ENCODE results near the gene MAX. TPM values are rescaled to one million over a fixed set of nuclear protein-coding genes. Genes with fewer than 3 reads are reported as not detected.
"Not testable (repeated sequence)": the region's sequence is repeated elsewhere in the genome, so short reads cannot be mapped to it uniquely, and the experiment has no call there.

The MAX gene
- total RNA-seq, 4 donors from 2014 or later, result 38.6 to 69.8 (median 55.3) TPM

DNA sequence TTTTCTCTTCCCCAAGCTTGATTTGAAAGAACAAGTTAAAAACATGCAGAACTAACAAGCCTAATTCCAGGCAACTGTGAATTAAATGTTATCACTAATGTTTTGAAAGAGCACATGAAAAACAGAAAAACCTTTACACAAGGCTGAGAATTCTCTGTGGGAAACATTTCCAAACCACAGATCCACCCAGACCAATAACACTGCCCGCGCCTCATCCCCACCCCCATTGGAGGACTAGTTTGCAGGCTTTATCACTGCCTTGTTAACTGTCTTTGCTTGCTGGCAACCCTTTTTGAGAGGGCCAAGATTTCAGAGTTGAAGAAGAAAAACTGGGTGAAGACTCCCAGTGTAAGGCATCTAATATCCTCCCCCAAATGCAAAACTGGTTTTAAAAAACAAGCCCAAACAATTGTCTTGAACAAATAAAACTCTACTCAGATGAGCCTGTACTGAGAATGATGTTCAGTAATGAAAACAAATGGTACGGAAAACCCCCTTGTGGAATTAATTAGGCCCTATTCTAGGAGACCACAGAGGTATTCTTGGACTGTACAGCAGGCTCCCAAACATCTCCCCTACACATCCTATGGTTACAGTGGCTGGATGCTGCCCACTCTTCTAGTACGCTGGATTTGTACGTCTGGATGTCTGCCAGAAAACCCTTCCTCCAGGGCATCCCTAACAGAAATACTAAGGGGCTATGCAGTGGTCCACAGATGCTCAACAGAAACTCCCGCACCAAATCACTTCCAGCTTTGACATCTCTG, 5.8 kb downstream of the MAX start:
- ATAC-seq (ENCODE audit: low FRiP score) (no peak), DNase-seq (ENCODE audit: low spot score) (no peak)
- TF ChIP-seq, protein P1, sequence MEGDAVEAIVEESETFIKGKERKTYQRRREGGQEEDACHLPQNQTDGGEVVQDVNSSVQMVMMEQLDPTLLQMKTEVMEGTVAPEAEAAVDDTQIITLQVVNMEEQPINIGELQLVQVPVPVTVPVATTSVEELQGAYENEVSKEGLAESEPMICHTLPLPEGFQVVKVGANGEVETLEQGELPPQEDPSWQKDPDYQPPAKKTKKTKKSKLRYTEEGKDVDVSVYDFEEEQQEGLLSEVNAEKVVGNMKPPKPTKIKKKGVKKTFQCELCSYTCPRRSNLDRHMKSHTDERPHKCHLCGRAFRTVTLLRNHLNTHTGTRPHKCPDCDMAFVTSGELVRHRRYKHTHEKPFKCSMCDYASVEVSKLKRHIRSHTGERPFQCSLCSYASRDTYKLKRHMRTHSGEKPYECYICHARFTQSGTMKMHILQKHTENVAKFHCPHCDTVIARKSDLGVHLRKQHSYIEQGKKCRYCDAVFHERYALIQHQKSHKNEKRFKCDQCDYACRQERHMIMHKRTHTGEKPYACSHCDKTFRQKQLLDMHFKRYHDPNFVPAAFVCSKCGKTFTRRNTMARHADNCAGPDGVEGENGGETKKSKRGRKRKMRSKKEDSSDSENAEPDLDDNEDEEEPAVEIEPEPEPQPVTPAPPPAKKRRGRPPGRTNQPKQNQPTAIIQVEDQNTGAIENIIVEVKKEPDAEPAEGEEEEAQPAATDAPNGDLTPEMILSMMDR (IDR thresholded peaks at IDR 0.05), result no peak

GRCh38 chr14:65095633-65096205, 6.6 kb downstream of the MAX start:
- TF ChIP-seq, protein P1 (IDR thresholded peaks at IDR 0.05), result no peak
- DNase-seq (ENCODE audit: low spot score) (no peak), ATAC-seq (ENCODE audit: low FRiP score) (peak; percentile 51)

GRCh38 chr14:65092349-65092748, 10.0 kb downstream of the MAX start:
- TF ChIP-seq, protein P1 (IDR thresholded peaks at IDR 0.05), result no peak
- no peak for ATAC-seq (ENCODE audit: low FRiP score)

GRCh38 chr14:65087835-65088234, 14.5 kb downstream of the MAX start:
- not testable (repeated sequence) for ATAC-seq (ENCODE audit: low FRiP score); DNase-seq (ENCODE audit: low spot score)

More at GRCh38 chr14:65092349-65092748, 10.0 kb downstream of the MAX start:
- DNase-seq (ENCODE audit: low spot score), result no peak

DNA sequence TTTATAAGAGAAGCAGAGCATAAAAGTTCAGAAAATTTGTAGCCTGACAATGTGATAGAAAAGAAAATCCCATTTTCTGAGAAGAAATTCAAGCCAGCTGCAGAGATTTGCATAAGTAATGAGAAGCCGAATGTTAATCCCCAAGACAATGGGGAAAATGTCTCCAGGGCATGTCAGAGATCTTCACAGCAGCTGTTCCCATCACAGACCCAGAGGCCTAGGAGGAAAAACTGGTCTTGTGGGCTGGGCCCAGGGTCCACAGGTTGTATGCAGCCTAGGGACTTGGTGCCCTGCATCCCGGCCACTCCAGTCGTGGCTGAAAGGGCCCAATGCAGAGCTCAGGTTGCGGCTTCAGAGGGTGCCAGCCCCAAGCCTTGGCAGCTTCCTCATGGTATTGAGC, 15.6 kb downstream of the MAX start:
- not testable (repeated sequence) for DNase-seq (ENCODE audit: low spot score); ATAC-seq (ENCODE audit: low FRiP score)

- TF ChIP-seq, protein P1 (IDR thresholded peaks at IDR 0.05), result no peak
- DNase-seq (ENCODE audit: low spot score), result no peak
- no peak for ATAC-seq (ENCODE audit: low FRiP score)
Observed at GRCh38 chr14:65084554-65085505, 17.5 kb downstream of the MAX start.

- TF ChIP-seq, protein P1 (IDR thresholded peaks at IDR 0.05), result no peak
- DNase-seq (ENCODE audit: low spot score) (no peak), ATAC-seq (ENCODE audit: low FRiP score) (no peak)
Observed at GRCh38 chr14:65082930-65083329, 19.4 kb downstream of the MAX start.

All from omental fat pad (tissue), 4 donors.